Esophagus muscularis mucosa (tissue), 4 donors: ENCODE measurements around the gene C10orf53.

Source experiments
- CTCF ChIP-seq, 3 experiments: fragments of 200-600 bp in 2 of 3; fragments of 450-650 bp in 1 of 3; sonication (generic) in 2 of 3; IDR thresholded peaks; one replicate each; pipeline ENCODE4 v1.5.1; 2017 to 2019; ENCODE audit warnings: antibody characterized with exemption in 3 of 3, mild to moderate bottlenecking in 2 of 3, moderate library complexity in 1 of 3
- EP300 ChIP-seq: sonication (generic); formaldehyde crosslinking; IDR thresholded peaks from one replicate; pipeline ENCODE4 v1.6.1; 2017; ENCODE audit warnings: antibody characterized with exemption
- POLR2A ChIP-seq: fragments of 450-650 bp; IDR thresholded peaks from one replicate; pipeline ENCODE4 v1.6.1; 2017; ENCODE audit warnings: antibody characterized with exemption, moderate library complexity, mild to moderate bottlenecking, low read depth
- POLR2AphosphoS5 ChIP-seq, 2 donors: sonication (generic); formaldehyde crosslinking; IDR thresholded peaks; one replicate each; pipeline ENCODE4 v1.6.1; 2017; ENCODE audit warnings: antibody characterized with exemption in 2 of 2

- TF ChIP-seq POLR2A (no peak), POLR2AphosphoS5 (IDR thresholded peaks at IDR 0.05) (no peak), CTCF (IDR thresholded peaks at IDR 0.05) (no peak), EP300 (no peak)
Measured at GRCh38 chr10:49689882-49690510, 10.5 kb downstream of the C10orf53 start.
